GM21619 (cell line): ENCODE measurements around the gene MAPKAPK3.

ENCODE experiments used
- ATAC-seq: cut with Tn5 transposase; IDR thresholded peaks from one replicate; pipeline ENCODE4 v1.9.1; 2021; ENCODE audit not compliant: unreplicated experiment

MAPKAPK3 gene

GRCh38 chr3:50608278-50608677, 8.7 kb upstream of the MAPKAPK3 start:
- no peak for ATAC-seq

- ATAC-seq: no peak
Observed at GRCh38 chr3:50609071-50609762, 7.7 kb upstream of the MAPKAPK3 start.

DNA sequence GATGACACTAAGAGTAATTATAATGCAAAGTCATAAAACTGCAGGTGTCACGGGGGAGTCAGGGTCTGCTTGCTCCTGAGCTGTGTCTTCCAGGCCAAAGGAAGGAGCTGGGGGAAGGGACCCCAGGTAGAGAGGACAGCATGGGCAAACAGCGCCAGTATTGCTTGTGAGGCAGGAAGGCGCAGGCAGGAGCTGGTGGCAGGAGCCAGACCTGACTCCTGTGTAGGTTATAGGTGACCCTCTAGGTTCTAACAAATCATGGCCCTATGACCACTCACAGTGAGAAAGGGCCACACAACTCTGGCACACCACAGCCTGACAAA, 7.2 kb upstream of the MAPKAPK3 start:
- no peak for ATAC-seq

DNA sequence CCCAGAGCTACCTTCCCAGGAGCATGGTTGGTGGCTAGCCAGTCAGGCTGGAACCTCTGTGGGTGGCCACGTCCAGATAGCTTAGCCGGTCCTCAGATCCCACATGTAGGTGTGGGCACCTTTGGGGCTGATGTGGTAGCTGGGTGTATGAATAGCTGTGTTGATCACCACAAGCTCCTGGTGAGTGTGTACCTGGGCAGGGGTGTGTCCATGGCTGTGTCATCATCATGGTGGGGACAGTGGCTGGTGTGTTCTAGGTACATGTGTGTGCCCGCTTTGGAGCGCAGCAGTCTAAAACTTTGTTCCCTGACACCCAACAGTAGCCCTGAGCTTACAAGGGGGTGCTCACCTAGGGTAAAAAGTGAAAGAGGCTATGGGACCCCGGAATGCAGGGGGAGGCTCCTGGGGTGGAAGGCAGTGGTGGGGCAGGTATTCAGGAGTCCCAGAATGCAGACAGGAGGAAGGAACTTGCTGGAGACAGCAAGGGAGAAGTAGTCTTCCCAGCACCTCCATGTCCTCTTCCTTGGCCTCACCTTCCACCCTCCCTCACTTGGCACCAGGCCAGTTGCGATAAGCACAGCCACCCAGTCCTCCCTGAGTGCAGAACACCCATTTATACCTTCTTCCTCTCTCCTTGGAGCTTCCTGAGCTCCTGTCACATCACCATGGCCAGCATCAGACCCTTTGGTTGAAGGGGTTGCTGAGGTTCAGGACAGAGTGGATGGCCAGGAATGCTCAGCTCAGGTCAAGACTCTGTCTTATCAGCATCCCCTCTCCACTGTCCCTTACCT, 6.6 kb upstream of the MAPKAPK3 start:
- ATAC-seq: no peak

DNA sequence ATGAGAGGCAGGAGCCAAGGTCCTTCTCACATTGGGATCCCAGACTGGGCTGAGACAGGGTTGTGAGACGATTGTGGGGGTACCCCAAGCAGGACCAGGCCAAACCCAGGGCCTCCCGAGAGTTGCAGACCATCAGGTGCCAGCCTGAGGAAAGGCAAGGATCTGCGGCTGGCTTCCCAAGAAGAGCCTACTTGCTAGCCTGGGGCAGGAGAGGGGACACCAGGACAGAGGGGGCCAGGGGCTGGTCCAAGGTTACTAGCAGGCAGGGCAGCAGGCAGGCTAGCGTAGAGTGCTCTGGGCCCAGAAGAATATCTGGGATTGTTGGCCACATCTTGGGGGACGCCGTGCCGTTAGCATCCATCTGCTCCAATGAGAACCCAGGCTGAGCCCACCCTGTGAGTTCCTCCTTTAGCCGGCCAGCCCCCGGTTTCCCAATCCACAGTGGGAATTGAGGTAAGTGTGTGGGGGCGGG, 5.9 kb upstream of the MAPKAPK3 start:
- no peak for ATAC-seq

GRCh38 chr3:50611464-50612233, 5.3 kb upstream of the MAPKAPK3 start, which contains the start of gene CISH:
CISH (minus strand) TSS chr3:50611774; CDS start chr3:50611650, 124 bp downstream.
- ATAC-seq: peak; percentile 74

GRCh38 chr3:50612234-50612882, 4.6 kb upstream of the MAPKAPK3 start:
- ATAC-seq: no peak

GRCh38 chr3:50612970-50613846, 3.7 kb upstream of the MAPKAPK3 start:
- ATAC-seq: no peak

- ATAC-seq: no peak
Observed at GRCh38 chr3:50615190-50615589, 1.8 kb upstream of the MAPKAPK3 start.

DNA sequence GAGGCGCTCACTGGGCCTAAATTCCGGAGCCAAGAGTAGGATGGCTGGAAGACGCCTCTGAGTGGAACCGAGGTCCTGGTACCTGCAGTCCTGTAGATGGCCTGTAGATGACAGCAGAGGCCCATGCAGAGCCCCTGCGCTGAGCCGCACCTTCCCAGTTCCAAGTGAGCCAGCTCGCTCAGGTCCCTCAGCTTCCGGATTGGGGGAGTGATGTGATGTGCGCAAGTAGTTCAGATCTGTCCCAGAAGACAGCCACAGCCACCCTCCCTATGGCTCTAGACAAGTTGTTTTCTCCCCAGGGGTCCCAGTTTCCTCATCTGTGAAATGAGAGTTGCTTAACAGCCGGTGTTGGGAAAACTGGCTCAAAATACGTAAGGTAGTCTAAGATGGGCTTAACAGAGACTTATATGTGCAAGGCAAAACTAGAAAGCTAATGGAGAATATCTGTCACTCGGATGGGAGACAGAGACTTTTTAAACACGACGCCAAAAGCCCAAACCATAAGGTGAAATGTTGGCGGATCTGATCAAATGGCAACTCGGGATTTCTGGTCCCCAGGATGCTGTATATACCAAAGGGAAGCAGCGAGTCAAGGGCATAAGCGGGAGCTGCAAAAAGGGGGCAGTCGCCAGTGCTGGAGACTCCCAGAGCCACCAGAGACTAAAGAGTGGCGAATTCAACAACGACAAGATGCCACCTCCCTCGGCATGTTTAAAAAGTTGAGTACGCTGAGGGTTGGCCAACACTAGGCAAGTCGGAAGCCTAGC, 765 bp upstream of the MAPKAPK3 start:
- ATAC-seq: peak; percentile 26

DNA sequence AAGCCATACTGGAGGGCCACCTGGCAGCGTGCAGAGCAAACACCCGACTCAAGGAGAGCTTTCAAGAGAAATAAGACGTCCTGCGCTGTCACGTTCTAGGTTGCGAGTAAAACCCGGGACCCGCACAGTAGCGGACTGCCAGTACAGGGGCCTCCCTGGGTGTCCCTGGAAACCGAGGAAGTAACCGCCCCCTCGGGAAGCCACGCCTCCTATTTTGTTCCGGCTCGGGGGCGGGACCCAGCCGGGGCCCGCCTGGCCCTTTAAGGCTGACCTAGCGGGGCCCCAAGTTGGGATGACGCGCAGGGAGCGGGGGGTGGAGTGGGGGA, 218 bp upstream of the MAPKAPK3 start:
- peak; percentile 56 for ATAC-seq

DNA sequence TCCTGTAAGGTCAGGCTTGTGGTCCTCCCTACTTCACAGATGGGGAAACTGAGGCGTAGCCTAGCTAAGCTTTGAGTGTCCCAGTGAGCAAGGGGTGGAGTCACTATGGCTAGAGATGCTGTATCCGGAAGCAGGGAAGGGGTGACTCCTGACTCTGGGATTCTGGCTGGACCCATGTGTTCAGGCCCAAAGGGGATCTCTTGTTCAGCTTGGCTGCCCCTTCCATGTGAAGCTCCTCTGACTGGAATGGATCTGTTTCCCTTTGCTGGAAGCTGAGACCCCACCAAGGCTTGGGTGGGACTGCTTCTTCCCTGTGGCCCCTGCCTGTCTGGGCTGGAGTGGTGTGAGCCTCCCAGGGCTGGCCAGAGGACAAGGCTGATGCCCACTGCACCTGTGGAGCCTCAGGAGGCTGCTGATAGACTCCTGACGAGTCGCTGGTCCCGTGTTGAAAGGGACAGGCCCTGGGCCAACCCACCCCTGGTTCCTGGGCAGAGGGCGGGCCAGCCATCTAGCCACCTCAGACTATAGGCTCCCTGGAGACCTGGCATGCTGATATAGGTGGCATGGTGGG, 1.0 kb downstream of the MAPKAPK3 start:
- ATAC-seq: no peak

DNA sequence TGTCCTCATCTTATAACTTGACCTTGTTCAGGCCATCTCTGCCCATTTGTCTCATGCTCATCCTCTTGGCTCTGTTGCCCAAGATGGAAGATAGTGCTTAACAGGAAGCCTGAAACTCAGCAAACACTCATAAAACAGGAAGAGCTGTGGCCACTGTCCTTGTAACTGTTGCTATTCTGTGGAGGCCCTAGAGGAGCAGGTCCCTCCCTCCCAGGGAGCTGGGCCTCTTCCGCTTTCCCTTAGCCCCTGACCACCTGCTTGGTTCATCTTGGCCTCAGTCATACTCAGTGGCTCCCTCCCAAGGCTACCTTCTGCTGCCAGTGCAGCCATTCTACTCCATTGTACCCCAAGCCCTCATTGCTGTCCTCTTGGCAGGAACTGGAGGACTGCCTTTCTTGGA, 3.5 kb downstream of the MAPKAPK3 start:
- no peak for ATAC-seq

DNA sequence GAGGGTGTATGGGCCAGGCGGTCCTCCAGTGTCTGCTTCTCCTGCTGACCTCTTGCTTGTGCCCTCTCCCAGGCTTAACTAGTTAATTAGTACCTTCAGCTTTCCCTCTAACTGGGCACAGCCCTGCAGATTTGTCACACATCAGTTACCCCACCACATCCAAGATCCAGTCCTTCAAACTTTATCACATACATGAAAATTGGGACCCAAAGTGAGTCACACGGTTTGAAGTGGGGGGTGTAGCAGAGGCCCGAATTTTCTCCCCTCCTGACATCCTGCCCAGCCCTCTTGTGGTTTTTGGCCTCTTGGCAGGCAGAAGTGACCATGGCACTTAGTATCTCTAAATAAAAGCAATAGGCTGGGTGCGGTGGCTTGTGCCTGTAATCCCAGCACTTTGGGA, 3.9 kb downstream of the MAPKAPK3 start:
- ATAC-seq: no peak

- ATAC-seq: no peak
Observed at GRCh38 chr3:50622881-50623280, 5.9 kb downstream of the MAPKAPK3 start.

DNA sequence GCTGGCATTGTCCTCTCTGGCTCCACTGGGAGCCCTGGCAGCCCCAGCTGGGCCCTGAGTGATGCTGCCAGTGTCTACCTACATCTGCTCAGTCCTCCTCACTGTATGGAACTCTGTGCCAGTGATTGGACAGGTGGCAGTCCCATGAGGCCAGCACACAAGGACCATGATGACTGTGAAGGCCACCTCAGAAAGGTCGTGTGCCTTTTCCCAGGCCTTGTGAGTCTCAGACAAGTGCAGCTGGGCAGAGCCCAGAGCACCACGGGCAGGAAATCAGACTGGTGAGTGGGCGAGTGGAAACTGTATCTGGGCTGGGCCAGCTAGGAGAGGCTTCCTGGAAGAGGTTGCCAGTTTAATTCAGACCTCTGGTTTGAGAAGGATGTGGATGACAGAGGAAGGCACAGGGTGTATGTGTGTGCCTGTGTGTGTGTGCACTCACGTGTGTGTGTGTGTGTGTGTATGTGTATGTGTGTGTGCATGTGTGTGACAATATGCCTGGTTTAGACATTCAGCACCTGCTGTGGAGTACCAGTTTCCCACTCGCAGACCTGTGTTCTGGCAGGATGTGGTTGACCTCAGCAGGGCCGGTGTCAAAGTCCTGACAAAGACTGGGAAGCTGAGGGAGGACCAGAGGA, 7.0 kb downstream of the MAPKAPK3 start:
- peak; percentile 51 for ATAC-seq

GRCh38 chr3:50624634-50625033, 7.7 kb downstream of the MAPKAPK3 start:
- ATAC-seq: no peak

DNA sequence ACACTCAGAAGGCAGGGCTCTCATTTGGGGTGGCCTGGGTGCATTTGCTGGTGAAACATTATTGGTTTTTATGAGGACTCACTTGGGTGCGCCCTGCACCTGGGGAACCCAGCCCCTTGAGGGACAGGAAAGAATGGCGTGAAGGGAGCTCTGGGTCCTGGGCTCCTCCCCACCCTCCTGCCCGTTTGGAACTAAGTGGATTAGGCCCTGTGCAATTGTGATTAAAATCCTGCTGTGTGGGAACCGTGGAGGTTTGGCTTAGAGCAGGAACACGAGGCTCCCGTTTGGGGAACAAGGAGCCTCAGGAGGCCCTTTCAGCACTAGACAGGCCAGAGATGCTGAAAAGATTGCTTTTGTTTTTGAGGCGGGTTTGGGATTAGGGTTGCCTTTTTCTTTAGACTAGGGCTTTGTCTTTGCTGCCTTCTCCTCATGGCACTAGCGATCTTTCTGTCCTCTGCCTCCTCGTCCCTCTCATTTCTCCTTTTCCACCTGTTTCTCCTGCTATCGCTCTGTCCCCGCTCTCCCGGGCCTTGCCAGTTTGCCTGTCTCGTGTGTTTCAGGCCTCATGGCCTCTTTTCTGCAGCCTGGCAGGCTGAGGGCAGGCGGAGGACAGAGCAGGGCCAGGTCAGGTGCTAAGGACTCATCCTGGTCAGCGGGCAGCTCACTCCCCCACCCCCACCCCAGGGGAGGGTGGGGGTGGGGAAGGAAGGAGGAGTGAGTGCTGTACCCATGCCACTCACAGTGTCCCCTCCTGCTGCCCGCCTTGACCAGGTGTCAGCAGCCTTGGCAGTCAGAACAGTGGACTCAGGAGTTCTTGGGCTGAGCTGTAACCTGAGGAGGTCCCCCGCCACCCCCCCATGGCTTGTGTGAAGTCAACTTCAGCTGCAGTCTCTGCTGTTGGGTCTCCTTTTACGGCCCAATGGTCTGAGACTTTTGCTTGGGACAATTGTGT, 8.6 kb downstream of the MAPKAPK3 start:
- ATAC-seq: no peak
